ENCODE measurements around the gene GRID2. TPM values are rescaled to one million over a fixed set of nuclear protein-coding genes. Genes with fewer than 3 reads are reported as not detected.
A peak's percentile ranks its signal among the peaks of the same experiment; 100 is the strongest.

The GRID2 gene
- total and polyA plus RNA-seq, 2 experiments from 2014 or later: 0.12 TPM; not detected in 1

DNA sequence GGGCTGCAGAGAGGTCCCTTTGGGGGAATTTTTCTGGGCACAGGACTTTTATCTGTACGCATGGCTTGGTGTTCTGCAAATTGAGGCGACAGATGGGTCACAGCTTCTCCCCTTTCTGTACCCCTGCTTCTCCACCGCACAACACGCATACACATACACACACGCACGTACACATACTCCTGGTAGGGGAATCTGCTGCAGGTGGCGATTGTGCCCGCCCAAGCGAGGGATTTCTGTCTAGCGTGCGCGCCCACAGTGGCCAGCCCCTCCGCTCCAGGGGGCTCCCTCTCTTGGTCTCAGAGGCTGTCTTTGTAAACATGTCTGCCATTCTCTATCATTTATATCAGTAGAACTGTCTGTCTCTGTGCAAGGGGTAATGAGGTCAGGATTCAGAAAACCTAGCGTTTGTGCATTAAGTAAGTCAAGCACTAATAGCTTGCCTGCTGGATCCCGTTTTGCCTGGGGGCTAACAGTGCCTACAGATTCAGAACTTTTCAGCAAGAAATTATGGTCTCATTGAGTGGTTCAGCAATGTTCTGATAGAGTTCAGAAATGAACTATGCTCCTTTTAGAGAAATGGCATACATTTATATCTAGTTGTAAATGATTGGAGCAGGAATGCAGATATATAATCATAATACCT is 2.2 kb downstream of the GRID2 start:
- no peaks in the 10 kb centered on the region for H3K36me3 ChIP-seq
- H3K4me3 ChIP-seq: peak overlapping the region; percentile 47
- peak in 1 of 2 donors; percentile 37 for DNase-seq (ENCODE audit: low read depth in 1 of 2, low spot score in 1 of 2)
- no peaks in the 10 kb centered on the region for H3K4me1 ChIP-seq (ENCODE audit: low read depth)
- H3K27ac ChIP-seq: no peak overlapping the region
- H3K9me3 ChIP-seq (ENCODE audit: low read depth): no peaks in the 10 kb centered on the region
- H3K27me3 ChIP-seq: peaks cover 48% of the 10 kb centered on the region
- TF ChIP-seq, protein P1, sequence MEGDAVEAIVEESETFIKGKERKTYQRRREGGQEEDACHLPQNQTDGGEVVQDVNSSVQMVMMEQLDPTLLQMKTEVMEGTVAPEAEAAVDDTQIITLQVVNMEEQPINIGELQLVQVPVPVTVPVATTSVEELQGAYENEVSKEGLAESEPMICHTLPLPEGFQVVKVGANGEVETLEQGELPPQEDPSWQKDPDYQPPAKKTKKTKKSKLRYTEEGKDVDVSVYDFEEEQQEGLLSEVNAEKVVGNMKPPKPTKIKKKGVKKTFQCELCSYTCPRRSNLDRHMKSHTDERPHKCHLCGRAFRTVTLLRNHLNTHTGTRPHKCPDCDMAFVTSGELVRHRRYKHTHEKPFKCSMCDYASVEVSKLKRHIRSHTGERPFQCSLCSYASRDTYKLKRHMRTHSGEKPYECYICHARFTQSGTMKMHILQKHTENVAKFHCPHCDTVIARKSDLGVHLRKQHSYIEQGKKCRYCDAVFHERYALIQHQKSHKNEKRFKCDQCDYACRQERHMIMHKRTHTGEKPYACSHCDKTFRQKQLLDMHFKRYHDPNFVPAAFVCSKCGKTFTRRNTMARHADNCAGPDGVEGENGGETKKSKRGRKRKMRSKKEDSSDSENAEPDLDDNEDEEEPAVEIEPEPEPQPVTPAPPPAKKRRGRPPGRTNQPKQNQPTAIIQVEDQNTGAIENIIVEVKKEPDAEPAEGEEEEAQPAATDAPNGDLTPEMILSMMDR (IDR thresholded peaks at IDR 0.05; ENCODE audit: low read depth, low read length): no peak

- TF ChIP-seq, protein P1 (IDR thresholded peaks at IDR 0.05; ENCODE audit: low read depth, low read length): no peak
- DNase-seq (ENCODE audit: low read depth in 1 of 2, low spot score in 1 of 2): no peak
- Histone ChIP-seq H3K36me3 (no peaks in the 10 kb centered on the region), H3K27ac (no peak overlapping the region), H3K9me3 (ENCODE audit: low read depth) (no peaks in the 10 kb centered on the region), H3K4me3 (no peak overlapping the region), H3K4me1 (ENCODE audit: low read depth) (no peaks in the 10 kb centered on the region), H3K27me3 (peaks cover 38% of the 10 kb centered on the region)
Observed at GRCh38 chr4:92307181-92307580, 3.4 kb downstream of the GRID2 start.

- no peak overlapping the region for H3K27ac ChIP-seq
- H3K9me3 ChIP-seq (ENCODE audit: low read depth): no peaks in the 10 kb centered on the region
- H3K4me3 ChIP-seq: no peak overlapping the region
- no peaks in the 10 kb centered on the region for H3K4me1 ChIP-seq (ENCODE audit: low read depth)
- no peaks in the 10 kb centered on the region for H3K36me3 ChIP-seq
- no peak for DNase-seq (ENCODE audit: low read depth in 1 of 2, low spot score in 1 of 2)
- peaks cover 31% of the 10 kb centered on the region for H3K27me3 ChIP-seq
- TF ChIP-seq, protein P1 (IDR thresholded peaks at IDR 0.05; ENCODE audit: low read depth, low read length): no peak
Observed at GRCh38 chr4:92307866-92308265, 4.1 kb downstream of the GRID2 start.

GRCh38 chr4:92317047-92317446 is 13.3 kb downstream of the GRID2 start:
- TF ChIP-seq, protein P1 (IDR thresholded peaks at IDR 0.05; ENCODE audit: low read depth, low read length): no peak
- no peak overlapping the region for H3K27ac ChIP-seq
- no peaks in the 10 kb centered on the region for H3K36me3 ChIP-seq
- H3K4me1 ChIP-seq (ENCODE audit: low read depth): no peaks in the 10 kb centered on the region
- H3K4me3 ChIP-seq: no peak overlapping the region
- no peaks in the 10 kb centered on the region for H3K9me3 ChIP-seq (ENCODE audit: low read depth)
- no peaks in the 10 kb centered on the region for H3K27me3 ChIP-seq
- DNase-seq (ENCODE audit: low read depth in 1 of 2, low spot score in 1 of 2): no peak

DNA sequence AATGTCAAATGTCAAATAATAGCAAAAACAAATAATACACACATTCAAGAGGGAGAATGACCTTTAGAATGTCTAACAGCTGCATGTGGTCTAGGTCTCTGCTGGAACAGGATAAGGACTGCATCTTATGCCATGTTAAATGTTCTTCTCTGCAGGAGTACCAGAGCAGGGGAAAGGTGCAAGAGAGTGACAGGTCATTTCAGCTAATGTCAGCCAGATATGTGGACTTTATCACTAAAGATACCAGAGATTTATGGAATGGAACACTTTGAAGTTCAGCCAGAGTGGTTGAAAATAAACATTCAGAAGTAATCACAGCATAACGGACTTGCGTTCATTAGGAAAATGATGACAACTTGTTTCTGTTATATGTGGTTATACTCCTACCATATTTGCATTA is 24.3 kb downstream of the GRID2 start:
- H3K9me3 ChIP-seq (ENCODE audit: low read depth): no peaks in the 10 kb centered on the region
- DNase-seq (ENCODE audit: low read depth in 1 of 2, low spot score in 1 of 2): peak in 1 of 2 donors; percentile 8
- TF ChIP-seq, protein P1 (IDR thresholded peaks at IDR 0.05; ENCODE audit: low read depth, low read length): no peak
- no peaks in the 10 kb centered on the region for H3K27me3 ChIP-seq
- H3K4me1 ChIP-seq (ENCODE audit: low read depth): peaks cover 15% of the 10 kb centered on the region
- no peak overlapping the region for H3K27ac ChIP-seq
- H3K4me3 ChIP-seq: no peak overlapping the region
- no peaks in the 10 kb centered on the region for H3K36me3 ChIP-seq

Measured in cardiac muscle cell (in vitro differentiated cells and primary cell).